SU-DHL-6 (cell line): ENCODE data around the gene C1QTNF6.

Experiments used
- EZH2phosphoT487 ChIP-seq: fragments of 200-600 bp; sonication (generic), shearing (Covaris generic); conservative IDR thresholded peaks from 2 replicates; pipeline ENCODE4 v1.6.1; 2018; ENCODE audit warnings: mild to moderate bottlenecking, antibody characterized with exemption, low read length, moderate library complexity, mixed read lengths
- TF ChIP-seq, protein P1 (sequence below): fragments of 200-600 bp; sonication (generic); IDR thresholded peaks from one replicate; pipeline ENCODE4 v1.5.1; 2017; ENCODE audit warnings: antibody characterized with exemption, mild to moderate bottlenecking, low read length, moderate library complexity; ENCODE audit not compliant: insufficient read depth, poor library complexity, severe bottlenecking

GRCh38 chr22:37160027-37160426, 28.0 kb downstream of the C1QTNF6 start:
- TF ChIP-seq, protein P1, sequence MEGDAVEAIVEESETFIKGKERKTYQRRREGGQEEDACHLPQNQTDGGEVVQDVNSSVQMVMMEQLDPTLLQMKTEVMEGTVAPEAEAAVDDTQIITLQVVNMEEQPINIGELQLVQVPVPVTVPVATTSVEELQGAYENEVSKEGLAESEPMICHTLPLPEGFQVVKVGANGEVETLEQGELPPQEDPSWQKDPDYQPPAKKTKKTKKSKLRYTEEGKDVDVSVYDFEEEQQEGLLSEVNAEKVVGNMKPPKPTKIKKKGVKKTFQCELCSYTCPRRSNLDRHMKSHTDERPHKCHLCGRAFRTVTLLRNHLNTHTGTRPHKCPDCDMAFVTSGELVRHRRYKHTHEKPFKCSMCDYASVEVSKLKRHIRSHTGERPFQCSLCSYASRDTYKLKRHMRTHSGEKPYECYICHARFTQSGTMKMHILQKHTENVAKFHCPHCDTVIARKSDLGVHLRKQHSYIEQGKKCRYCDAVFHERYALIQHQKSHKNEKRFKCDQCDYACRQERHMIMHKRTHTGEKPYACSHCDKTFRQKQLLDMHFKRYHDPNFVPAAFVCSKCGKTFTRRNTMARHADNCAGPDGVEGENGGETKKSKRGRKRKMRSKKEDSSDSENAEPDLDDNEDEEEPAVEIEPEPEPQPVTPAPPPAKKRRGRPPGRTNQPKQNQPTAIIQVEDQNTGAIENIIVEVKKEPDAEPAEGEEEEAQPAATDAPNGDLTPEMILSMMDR: no peak
- TF ChIP-seq EZH2phosphoT487: no peak
